IPS-11a (cell line): ENCODE results near the gene CAMTA1.
"Not testable (repeated sequence)": the region's sequence is repeated elsewhere in the genome, so short reads cannot be mapped to it uniquely, and the experiment has no call there.

Source experiments
- H3K4me3 ChIP-seq: one replicate; pipeline ENCODE4 v1.5.1; 2013; ENCODE audit warnings: low read depth, low read length, control low read depth

The CAMTA1 gene

DNA sequence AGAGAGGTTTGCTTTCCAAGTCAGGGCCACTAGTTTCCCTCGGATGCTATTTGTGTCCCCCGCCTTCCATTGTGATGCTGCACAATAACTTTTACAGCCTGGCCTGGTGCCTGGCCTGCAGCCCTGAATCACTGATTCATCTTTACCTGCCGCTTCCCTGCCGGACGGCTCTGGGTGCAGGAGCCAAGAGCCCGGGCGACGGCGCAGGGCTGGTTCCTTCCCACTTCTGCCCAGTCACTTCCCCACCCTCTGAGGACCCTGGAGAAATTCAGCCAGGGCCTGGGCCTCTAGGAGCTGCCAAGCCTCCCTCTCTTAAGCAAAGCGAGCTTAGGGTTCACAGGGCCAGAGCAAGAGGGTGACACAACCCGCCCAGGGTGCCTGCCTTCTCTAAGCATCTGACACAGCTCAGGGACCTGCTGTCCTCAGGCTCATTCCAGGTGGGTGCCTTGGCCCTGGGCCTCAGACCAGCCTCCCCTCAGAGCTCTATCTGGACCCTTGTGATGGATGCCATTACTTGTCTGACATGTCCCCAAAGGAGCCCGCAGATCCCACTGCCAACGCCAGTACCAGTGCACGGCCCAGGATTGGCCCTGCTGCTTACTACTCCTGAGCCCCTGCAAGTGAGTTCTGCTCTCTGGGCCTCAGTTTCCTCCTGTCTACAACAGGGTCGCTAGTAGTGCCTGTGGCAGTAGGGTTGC is 604.8 kb downstream of the CAMTA1 start:
- no peak overlapping the region for H3K4me3 ChIP-seq

DNA sequence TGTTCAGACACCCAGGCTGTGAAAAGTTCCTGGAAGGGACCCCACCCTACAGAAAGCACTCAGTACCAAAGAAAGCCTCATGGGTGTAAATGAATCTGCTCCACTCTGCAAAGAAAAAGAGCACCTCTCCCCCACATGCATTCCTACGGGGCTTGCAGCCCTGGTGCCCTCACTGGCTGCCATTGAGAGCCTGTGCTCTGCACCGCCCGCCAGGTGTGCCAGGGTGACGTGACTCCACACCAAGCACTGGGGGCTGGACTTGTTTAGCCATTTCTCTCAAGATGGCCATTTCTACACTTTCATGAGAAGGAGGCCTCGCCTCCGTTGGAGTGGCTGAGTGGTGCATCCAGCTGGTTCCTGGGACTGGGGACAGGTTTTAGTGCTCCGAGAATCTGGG is 605.3 kb downstream of the CAMTA1 start:
- H3K4me3 ChIP-seq: no peak overlapping the region

DNA sequence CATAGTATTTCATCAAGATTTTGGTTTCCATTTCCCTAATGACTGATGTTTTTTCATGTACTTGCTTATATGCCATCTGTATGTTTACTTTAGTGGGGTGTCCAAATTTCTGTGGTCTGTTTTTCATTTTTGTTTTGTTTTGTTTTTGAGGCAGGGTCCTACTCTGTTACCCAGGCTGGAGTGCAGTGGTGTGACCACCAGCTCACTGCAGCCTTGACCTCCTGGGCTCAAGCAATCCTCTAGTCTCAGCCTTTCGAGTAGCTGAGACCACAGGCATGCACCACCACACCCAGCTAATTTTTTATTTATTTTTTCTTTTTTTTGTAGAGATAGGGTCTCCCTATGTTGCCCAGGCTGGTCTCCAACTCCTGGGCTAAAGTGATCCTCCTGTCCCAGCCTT is 607.9 kb downstream of the CAMTA1 start:
- H3K4me3 ChIP-seq: no peak overlapping the region

DNA sequence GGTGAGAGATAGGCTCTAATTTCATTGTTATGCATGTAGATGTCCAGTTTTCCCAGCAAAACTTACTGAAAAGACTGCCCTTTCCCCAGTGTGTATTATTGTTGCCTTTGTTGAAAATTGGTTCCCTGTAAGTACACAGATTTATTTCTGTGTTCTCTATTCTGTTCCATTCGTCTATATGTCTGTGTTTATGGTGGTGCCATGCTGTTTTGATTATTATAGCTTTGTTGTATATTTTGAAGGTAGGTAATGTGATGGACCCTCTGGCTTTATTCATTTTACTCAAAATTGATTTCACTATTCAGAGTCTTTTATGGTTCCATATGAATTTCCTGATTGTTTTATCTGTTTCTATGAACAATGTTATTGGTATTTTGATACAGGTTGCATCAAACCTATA is 610.0 kb downstream of the CAMTA1 start:
- no peak overlapping the region for H3K4me3 ChIP-seq

DNA sequence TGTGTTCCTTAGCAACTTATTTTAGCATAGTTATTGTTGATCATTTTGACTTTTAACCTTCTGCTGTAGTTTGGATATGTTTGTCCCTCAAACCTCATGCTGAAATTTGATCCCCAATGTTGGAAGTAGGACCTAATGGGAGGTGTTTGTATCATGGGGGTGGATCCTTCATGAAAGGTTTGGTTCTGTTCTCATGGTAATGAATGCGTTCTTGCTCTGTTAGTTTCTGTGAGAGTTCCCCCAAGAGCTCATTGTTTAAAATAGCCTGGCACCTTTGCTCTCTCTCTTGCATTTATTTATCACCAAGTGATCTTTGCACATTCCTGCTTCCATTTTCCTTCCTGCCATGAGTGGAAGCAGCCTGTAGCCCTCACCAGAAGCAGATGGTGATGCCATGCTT is 613.7 kb downstream of the CAMTA1 start:
- H3K4me3 ChIP-seq: no peak overlapping the region

DNA sequence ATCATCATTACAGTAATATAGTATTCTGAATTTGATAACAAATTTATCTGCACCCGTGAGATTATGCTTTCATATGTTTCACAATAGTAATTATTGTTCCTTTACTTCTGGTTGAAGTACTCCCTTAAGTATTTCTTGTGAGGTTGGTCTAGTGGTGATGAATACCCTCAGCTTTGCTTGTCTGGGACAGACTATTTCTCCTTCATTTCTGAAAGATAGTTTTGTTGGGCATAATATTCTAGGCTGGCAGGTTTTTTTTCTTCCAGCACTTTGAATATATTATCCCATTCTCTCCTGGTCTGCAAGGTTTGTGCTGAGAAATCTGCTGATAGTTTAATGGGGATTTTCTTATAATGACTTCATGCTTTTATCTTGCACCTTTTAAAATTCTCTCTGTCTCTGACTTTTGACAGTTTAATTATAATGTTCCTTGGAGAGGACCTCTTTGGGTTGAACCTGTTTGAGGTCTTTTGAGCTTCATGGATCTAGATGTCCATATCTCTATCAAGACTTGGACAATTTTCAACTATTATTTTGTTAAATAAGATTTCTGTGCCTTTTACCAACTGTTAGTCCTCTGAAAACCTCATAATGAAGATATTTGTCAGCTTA is 614.4 kb downstream of the CAMTA1 start:
- H3K4me3 ChIP-seq: no peak overlapping the region

DNA sequence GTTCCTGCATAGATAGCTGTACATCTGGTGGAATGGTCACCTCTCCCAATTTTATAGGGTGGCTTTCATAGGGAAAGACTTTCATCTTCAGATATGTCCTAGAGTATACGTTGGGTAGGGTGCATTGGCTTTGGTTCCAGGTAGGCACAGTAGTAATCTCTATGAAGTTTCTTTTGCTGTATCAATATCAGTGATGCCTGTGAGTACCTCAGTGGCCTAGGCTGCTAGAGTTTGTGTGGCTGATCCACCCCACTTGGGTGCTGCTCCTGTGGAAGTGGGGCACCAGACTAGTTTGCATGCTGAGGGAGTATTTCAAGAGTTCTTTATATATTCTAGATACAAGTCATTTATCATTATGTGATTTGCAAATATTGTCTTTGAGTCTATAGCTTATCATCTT is 615.3 kb downstream of the CAMTA1 start:
- H3K4me3 ChIP-seq: no peak overlapping the region

DNA sequence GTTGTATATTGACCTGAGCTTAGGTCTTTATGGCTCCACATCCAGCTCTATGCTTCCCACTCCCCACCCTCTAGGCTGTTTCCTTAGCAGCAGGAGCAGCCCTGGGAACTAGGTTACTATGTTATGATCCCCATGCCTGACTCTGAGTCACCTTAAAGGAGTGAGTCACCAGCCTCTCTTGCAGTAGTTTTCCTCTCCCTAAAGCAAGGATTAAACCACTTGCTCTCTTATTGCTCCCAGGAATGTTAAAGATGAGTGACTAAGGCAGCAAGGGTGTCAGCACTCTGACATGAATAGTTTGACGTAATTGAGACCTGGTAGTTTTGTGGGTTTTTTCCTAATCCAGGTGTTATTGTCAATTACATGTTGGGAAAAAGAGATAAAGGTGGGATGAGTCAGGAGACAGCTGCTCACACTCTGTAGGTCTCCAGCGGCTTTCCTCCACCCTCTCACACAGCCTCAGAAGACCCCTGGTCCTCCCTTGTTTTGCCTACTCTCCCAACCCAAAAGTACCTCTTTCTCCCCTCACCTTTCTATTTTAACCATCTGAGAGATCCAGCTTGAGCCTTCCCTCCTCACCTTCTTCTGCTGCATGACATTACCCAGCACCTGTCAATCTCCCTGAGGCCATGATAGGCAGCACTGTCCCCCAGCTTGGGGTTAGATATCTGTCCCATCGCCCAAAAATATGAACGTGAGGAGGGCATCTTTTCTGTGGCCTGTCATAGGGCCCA is 616.7 kb downstream of the CAMTA1 start:
- H3K4me3 ChIP-seq: no peak overlapping the region

DNA sequence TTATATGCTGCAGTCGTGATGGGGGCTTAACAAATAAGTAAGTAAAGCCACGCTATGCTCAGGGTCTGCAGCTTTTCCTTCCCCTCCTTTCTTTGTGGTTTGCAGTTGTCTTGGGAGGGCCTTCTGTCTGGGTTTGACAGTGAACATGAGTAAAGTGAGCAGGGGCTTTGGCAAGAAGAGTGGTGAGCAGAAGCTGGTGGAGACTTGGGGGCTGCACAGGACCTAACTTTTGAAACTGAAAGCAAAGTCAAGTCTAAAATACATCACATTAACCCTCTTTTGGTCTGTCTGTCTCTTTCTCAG is 617.2 kb downstream of the CAMTA1 start:
- H3K4me3 ChIP-seq: no peak overlapping the region

DNA sequence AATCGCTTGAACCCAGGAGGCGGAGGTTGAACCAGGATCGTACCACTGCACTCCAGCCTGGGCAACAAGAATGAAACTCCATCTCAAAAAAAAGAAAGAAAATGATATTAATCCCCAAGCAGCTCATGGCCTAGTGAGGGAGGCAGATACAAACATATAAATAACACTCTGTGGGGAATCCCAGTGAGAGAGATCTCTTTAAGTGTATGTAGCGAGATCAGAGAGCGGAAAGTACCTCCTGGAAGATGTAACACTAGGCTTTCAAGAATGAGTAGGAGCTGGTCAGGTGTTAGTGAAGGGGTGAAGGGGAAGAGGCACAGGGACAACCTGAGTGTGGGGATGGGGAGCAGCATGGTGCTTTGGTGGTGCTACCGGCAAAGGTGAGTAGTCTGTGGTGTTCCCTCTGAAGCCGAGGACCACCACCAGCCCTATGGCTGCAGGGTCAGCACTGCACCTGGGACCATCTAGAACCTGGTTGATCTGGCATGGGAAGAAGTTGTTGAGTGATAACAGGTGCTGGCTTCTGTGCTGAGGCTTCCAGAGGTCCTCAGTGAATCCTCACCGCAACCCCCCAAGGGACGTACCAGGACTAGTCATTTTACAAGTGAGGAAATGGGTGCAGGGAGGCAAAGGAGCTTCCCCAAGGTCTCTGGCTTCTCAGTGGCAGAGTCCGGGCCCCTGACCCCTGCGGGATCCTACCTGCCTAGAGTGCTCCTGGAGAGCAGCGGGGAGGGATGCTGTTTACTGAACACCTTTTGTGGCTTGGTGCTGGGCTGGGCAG is 618.2 kb downstream of the CAMTA1 start:
- H3K4me3 ChIP-seq: no peak overlapping the region

DNA sequence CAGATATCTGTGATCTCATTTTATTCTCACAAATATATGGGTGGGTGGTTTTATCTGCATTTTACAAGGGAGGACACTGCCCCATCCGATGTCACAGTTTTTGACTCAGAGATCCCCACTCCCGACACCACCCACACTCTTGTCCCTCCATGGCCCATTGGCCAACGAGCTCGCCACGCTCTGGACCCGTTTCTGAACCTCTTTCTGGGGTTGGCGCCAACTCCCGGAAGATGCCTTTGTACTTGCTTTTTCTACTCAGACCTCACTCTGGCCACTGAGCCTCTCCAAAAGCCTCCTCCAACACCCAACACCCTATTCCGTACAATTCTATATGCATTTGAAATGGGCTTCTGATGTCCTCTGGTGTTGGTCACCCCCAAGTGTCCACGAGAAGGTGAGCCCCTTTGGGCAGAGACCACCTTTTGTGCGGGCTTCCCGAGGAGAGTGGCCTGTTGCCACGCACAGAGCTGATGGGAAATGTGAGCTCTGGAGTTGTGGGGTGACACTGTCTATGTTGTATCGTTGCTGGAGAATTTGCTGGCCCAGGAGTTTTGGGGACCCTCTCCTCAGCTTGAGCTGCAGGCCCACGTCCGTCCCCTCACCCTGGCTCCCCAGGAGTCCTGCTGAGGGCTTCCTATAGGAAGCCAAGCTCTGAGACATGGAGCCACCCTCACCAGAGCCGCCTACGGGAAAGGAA is 618.9 kb downstream of the CAMTA1 start:
- no peak overlapping the region for H3K4me3 ChIP-seq

DNA sequence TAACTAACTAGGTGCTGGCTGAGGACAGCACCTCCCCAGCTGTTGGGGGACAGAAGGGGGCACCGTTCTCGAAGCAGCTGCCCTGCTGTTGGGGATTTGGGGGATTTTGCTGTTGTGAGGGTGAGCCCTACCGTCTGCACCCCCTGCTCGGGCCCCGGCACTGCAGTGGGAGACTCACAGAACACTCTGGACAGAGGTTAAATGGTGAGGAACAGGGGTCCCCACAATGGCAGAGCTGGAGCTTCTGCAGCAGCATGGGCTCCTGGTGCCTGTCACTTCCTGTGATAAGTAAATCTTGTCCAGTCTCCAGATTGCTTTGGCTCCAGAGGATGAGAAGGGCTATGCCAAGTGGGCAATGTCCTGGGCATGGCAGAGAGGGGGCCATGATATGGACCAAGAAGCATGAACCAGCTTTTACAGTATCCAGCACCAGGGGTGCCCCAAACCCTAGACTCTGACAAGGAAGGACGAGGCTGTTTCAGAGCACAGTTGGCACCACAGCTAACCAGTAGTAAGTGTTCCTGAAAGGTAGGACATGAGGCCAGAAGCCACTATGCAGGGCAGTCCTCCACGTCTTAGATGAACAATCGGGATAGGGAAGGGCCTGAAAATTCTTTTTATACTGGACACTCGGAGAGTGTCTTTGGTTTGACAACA is 620.7 kb downstream of the CAMTA1 start:
- H3K4me3 ChIP-seq: no peak overlapping the region

DNA sequence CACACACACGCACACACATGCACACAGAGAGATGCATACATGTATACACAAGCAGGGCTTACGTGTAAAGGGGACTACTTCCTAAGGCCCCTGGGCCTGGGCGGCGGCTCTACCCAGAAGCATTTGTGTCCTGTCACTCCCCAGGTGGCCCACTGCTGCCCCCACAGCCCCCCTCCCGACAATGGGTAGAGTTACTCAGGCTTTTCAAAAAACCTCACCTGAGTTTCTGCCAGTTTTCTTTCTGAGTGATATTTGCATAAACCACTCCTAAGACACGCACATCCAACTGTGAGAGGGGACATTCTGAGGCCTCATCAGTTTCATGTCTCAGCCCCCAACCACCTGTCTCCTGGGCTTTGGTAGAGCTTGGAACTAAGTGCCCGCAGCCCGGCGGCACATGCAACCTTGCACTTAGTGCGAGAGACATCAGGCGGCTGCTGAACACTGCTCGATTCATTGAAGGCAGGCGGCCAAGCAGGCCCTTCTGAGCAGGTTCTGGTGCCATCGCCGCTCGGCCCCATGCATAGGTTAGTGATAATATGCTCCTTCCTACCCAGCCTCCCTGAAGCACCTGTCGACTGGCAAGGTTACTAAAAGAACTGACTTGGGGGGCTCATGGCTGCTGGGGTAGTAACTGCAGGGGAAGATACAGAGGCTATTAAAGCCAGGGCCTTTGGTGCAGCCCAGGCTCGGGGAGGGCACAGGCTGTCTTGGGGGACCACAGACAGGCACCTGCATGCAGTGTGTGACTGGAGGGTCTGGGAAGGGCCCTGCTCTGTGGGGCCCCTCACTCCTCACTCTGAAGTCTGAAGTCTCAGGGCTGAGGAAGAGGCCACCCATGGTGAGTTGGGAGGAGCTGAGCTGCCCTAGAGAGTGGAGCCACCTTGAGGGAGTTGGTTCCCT is 621.6 kb downstream of the CAMTA1 start:
- no peak overlapping the region for H3K4me3 ChIP-seq

DNA sequence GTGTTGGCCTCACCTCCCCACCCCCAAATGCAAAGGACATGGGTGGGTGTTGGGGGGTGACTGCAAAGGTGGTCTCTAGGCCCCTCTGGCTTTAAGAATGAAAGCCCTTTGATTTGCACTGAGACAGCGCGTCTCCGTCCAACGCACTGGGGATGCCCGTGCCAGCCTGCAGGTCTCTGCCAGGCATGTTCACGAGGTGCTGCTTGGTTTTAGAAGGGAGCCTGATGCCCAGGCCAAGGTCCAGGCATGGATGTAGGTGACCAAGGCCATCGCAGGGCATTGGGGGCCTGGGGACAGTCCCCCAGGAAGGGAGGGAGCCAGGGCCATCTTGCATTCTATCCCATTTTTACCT is 622.3 kb downstream of the CAMTA1 start:
- no peak overlapping the region for H3K4me3 ChIP-seq

DNA sequence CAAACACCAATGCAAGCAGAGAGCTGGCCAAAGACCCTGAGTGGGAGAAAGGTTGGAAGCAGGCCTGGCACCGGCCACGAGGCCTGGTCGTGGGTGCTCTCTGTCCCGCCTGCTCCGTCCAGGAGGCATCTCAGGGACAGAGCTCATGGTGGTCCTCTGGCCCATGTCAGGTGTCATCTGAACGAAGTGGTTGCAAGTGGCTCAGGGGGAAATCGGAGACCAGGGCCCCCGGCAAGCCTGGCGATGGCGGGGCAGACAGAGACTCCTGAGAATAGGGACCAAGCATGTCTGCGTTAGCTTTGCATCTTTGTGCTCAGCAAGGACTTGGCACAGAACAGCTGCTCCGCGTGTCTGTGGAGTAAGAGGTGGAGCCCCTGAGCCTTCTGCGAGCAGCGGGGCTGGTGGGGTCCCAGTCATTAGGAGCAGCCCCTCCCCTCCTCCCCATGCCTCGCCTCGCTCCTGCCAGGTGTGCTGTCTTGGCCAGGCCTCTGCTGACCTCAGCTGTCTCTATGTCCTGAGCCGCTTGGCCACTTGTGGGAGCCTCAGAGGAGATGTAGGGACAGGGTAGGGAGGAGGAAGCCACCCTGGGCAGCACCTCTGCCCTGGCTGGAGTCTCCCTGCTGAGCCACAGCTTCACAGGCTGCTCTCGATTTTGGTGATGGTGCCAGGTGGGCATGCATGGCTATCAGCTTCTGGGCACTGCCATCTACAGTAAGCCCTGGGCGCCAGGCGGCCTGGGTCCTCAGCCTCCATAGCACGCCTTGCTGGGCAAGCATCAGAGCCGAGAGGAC is 622.9 kb downstream of the CAMTA1 start:
- H3K4me3 ChIP-seq: no peak overlapping the region

DNA sequence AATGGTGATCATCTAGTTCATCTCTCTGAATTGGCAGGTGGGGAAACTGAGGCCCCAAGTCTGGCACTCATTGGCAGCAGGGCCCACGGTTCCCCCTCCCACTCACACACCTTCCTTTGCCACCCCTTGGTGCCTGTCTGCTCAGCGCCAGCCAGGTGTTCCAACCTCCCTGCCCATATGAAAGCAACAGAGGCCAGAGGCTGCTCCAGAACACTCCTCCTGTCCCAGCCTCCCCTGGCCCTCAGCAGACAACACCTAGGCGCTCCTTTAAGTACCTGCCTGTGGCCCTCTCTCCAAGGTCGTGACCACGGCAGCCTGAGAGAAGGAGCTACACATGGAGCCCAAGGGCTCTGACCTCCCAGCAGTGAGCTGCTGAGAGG is 623.5 kb downstream of the CAMTA1 start:
- no peak overlapping the region for H3K4me3 ChIP-seq

DNA sequence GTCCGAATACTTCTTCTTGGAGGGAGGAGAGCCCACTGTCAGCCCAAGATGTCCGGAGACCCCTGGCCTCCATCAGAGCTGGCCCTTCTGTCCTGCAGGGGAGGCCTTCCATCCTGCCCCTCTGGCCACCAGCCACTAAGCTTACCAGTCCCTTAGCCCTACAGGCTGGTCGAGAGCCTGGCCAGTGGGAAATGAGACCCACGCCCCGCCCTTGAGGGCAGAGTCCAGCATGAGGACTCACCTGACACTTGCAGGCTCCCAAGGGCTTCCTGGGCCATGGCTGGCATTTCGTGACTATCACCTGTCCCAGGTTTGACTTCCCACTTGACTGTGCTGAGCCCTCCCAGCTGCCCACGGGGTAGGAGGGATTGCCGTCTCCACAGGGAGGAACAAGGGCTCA is 624.0 kb downstream of the CAMTA1 start:
- no peak overlapping the region for H3K4me3 ChIP-seq

DNA sequence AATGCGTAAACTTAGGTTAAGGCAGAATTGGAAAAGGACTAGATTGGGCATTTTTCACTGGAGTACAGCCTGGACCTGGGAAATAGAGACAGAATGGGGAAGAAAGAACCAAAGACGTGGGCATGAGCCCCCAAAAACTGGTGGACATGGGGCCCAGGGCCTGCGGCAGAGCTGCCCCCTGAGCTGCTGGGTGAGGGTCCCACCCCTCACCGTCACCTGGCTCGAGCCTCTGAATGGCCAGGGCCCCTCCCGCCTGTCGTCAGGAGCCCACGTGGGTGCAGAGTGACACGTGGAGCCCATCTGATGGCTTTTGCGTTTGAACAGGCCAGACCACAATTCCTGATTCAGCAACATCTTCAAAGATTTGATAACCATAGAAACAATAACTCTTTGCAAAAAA is 624.9 kb downstream of the CAMTA1 start:
- no peak overlapping the region for H3K4me3 ChIP-seq

DNA sequence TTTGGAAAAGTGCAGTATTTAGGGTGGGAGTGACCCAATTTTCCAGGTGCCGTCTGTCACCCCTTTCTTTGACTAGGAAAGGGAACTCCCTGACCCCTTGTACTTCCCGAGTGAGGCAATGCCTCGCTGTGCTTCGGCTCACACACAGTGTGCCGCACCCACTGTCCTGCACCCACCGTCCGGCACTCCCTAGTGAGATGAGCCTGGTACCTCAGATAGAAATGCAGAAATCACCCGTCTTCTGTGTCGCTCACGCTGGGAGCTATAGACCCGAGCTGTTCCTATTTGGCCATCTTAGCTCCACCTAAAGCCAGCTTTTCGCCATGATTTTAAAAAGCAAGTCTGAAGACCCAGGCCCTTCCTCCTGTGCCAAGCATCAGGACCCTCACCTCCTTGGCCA is 632.4 kb downstream of the CAMTA1 start:
- H3K4me3 ChIP-seq: not testable (repeated sequence)
